ENCODE results near the gene FZD7.
A peak's percentile ranks its signal among the peaks of the same experiment; 100 is the strongest.

Gene FZD7

GRCh38 chr2:202014318-202014717 is 19.3 kb upstream of the FZD7 start:
- no peak for DNase-seq (ENCODE audit: low spot score)

- no peak for DNase-seq (ENCODE audit: low spot score)
These were observed 18.9 kb upstream of the FZD7 start for GRCh38 chr2:202014759-202015211.

DNA sequence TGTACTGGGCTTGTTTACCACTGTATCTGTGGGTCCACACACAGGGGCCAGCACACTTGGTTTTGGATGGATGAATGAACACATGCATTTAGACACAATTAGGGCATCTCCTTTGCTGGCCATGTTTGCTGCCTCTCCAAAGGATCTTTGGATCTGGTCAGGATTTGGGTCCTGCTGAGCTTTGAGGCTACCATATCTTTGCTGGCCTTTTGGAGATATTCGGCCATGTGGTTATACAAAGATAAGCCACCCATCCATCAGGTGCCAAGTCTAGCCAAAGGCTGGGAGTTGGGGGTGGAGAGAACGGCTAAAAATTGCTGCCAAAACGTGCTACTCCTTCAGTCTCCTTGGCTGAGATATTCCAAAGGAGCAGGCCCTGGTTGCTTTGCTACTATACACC is 18.2 kb upstream of the FZD7 start:
- no peak for DNase-seq (ENCODE audit: low spot score)

DNA sequence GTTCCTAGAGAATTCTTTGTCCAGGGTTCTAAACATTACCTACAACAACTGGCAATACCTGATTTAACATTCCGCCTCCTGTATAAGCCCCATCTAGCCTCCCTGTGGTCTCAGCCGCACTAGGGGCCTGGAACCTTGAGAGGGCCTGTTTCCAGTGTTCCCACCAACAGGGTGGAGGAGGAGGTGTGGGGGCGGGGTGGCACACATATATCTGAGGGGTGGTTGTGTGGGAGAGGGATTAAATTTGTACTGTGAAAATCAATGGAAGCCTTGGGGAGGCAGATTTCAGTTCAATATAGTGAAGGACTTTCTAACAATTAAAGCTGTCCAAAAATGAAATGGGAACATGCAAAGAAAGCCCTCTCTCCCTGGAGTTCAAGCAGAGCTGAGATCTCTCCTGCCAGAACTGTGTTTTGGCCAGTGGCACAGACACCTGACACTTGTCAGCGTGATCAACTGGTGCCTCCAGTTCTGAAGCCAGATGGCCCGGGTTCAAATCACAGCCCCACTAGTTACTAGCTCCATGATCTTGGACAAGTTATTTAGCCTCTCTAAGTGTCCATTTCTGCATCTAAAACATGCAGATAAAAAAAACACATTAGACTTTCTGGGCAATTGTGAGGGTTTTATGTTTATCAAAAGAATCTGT is 17.0 kb upstream of the FZD7 start:
- no peak for DNase-seq (ENCODE audit: low spot score)

DNA sequence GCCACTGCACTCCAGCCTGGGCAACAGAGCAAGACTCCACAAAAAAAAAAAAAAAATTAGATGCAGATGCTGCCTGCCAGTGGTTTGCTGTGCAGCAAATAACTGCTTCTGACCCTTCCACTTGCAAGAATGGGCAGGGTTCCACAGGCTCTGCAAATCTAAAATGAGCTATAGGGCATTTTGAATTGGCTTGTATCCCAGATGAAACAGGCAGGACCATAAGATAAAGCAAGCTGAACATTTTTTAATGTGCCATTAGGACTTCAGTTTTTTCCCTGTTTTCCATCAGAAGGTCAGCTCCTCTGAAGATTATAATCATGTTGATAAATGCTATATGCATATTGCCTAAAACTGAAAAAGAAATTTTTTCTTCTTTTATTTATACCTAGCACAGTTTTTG is 15.7 kb upstream of the FZD7 start:
- DNase-seq (ENCODE audit: low spot score), result no peak

GRCh38 chr2:202018950-202019349 is 14.7 kb upstream of the FZD7 start:
- DNase-seq (ENCODE audit: low spot score), result no peak

DNA sequence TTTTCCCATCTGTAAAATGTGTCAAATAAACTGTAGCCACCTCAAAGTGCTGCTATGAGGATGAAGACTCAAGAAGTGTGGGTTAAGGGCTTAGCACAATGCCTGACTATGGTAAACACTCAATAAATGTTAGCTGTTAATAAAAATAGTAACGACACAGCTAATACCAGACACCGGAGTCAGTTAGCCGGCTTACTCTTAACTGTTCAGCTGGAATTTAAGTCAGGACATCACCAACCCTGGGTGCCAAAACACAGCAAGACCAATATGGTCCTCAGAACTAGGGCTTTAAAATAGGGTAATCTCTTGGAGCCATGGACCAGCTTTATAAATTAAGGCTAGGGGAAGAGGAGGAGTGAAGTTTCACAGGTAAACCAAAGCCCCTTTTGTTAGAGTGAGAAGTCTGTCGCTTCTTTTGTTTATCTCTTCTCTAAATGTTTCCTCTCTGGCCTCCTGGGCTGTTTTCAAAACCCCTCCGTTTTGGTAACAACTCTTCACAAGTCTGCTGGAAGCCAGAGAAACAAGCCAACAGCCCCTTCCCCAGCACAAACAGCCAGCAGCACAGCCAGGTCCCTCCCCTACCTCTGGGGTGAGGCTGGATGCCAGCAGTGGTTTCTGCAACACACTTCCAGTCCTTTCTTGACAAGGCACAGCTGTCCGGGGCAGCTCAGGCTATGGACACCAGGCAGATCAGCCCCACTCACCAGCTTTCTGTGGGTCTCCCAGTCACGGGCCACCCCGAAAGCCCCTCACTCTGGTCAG is 13.8 kb upstream of the FZD7 start:
- no peak for DNase-seq (ENCODE audit: low spot score)

- DNase-seq (ENCODE audit: low spot score), result no peak
These were observed 10.9 kb upstream of the FZD7 start for GRCh38 chr2:202022755-202023154.

DNA sequence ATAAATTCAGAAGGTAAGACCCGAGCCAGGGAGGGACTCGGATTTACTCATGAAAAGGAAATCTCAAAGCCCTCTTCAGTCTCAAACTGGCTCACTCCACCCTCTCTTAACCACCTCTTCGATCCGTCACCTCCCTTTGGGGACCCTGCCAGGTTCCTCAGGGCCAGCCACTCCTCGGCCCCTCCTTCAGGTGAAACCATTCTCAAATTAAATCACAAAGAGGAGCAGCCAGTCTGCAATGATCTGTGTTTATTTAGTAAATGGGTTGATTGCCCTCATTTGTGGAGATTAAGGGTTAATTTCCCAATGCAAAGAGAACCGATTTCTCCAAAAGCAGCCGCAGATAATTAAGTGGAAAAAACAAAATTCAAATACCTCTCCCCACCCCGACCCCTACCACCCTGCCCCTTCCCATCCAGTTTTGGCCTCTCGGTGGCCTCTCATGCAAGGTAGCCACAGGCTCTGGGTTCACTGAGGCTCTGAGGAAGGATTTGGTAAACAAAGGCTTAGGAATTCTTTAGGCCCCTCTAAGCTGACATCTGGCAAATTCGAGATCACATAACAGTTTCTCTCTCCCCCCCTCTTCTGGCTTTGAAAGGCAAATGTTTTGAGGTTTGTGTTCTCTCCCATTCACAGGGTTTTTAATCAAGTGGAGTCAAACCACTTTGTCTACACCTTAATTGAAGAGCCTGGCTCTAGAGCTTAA is 10.3 kb upstream of the FZD7 start:
- no peak for DNase-seq (ENCODE audit: low spot score)

GRCh38 chr2:202023904-202024266 is 9.8 kb upstream of the FZD7 start:
- no peak for DNase-seq (ENCODE audit: low spot score)

- DNase-seq (ENCODE audit: low spot score), result no peak
These were observed 8.8 kb upstream of the FZD7 start for GRCh38 chr2:202024871-202025270.

GRCh38 chr2:202025816-202026215 is 7.8 kb upstream of the FZD7 start:
- no peak for DNase-seq (ENCODE audit: low spot score)

DNA sequence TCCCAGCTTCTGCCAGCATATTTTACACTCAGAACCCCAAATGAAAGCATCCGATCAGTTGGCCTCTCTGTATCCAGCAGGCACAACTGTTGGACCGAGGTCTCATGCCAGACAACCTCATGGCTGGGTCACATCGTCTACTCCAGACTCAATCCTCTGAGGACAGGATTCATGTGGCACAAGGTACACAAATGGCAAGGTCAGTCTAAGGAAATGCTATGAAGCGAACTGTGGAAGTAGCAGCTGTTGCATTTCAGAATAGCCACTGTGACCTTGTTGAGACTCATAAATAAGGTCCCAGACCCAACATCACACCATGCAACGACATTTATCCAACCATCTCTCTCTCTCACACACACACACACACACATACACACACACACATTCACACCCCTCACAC is 7.1 kb upstream of the FZD7 start:
- DNase-seq (ENCODE audit: low spot score), result no peak

DNA sequence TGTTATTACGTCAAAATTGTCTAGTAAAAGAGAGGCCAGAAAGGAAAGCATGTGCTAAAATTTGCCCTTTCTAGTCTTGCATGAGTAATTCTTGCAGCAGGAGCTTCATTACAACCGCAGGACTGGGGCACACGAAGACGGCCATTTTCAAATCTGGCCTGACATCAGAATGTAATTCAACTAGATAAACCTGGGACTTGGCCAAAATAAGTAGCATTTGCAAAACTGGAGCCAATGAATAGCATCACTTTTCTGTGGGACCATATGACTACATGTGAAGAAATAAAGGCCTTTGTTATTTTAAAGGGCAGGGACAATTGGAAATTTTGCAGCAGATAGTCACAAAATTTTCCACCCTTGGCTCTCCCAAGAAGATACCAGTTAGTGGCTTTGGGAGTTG is 3.0 kb upstream of the FZD7 start:
- no peak for DNase-seq (ENCODE audit: low spot score)

- no peak for DNase-seq (ENCODE audit: low spot score)
These were observed 2.3 kb upstream of the FZD7 start for GRCh38 chr2:202031246-202031951.

GRCh38 chr2:202032846-202033316 is 774 bp upstream of the FZD7 start:
- peak; percentile 65 for DNase-seq (ENCODE audit: low spot score)

DNA sequence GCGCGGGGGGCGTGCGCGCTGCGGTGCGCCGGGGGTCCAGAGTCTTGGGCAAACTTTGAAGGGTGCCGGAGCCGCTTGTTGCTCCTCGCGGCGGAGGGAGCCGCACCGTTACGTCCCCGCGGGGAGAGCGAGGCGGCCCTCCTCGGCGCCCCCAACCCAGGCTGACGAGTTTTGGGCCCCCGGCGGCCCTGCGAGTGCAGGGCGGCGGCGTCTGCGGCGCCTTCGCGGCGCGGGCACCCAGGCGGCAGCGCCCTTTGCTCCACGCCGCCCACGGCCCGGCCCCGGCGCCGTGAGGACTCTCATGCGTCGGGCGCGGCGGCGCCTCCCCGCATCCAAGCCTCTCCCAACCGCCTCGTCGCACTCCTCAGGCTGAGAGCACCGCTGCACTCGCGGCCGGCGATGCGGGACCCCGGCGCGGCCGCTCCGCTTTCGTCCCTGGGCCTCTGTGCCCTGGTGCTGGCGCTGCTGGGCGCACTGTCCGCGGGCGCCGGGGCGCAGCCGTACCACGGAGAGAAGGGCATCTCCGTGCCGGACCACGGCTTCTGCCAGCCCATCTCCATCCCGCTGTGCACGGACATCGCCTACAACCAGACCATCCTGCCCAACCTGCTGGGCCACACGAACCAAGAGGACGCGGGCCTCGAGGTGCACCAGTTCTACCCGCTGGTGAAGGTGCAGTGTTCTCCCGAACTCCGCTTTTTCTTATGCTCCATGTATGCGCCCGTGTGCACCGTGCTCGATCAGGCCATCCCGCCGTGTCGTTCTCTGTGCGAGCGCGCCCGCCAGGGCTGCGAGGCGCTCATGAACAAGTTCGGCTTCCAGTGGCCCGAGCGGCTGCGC is 814 bp downstream of the FZD7 start:
- peak; percentile 43 for DNase-seq (ENCODE audit: low spot score)

GRCh38 chr2:202035089-202035940 is 1.7 kb downstream of the FZD7 start:
- DNase-seq (ENCODE audit: low spot score), result no peak

DNA sequence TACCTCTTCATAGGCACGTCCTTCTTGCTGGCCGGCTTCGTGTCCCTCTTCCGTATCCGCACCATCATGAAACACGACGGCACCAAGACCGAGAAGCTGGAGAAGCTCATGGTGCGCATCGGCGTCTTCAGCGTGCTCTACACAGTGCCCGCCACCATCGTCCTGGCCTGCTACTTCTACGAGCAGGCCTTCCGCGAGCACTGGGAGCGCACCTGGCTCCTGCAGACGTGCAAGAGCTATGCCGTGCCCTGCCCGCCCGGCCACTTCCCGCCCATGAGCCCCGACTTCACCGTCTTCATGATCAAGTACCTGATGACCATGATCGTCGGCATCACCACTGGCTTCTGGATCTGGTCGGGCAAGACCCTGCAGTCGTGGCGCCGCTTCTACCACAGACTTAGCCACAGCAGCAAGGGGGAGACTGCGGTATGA is 2.3 kb downstream of the FZD7 start:
- DNase-seq (ENCODE audit: low spot score), result no peak

DNA sequence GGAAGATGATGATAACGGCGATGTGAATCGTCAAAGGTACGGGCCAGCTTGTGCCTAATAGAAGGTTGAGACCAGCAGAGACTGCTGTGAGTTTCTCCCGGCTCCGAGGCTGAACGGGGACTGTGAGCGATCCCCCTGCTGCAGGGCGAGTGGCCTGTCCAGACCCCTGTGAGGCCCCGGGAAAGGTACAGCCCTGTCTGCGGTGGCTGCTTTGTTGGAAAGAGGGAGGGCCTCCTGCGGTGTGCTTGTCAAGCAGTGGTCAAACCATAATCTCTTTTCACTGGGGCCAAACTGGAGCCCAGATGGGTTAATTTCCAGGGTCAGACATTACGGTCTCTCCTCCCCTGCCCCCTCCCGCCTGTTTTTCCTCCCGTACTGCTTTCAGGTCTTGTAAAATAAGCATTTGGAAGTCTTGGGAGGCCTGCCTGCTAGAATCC is 3.0 kb downstream of the FZD7 start:
- DNase-seq (ENCODE audit: low spot score), result no peak
